GM13976 (cell line): Measurements from ENCODE around the gene ZDHHC3.
A peak's percentile ranks its signal among the peaks of the same experiment; 100 is the strongest.
"Not testable (repeated sequence)": the region's sequence is repeated elsewhere in the genome, so short reads cannot be mapped to it uniquely, and the experiment has no call there.

Experiments
- DNase-seq: peaks from one replicate; pipeline ENCODE4 v3.0.0; 2012; ENCODE audit warnings: low spot score
- CTCF ChIP-seq: IDR thresholded peaks from 2 replicates; pipeline ENCODE4 v1.5.1; 2012; ENCODE audit warnings: borderline replicate concordance, mild to moderate bottlenecking; ENCODE audit not compliant: insufficient read depth; ENCODE audit errors: extremely low read depth, missing control alignments, control extremely low read depth
- in situ Hi-C: fragments of 300-500 bp; cut with MboI; formaldehyde crosslinking; loops from one replicate; pipeline ENCODE4 v1.12.0; 2022; ENCODE audit warnings: low sequenced_read_pairs, mixed read lengths, inconsistent platforms; ENCODE audit not compliant: unreplicated experiment

ZDHHC3 gene

GRCh38 chr3:44954962-44955361, 21.0 kb downstream of the ZDHHC3 start:
- peak; percentile 60 for DNase-seq
- no peak for TF ChIP-seq CTCF
- in situ Hi-C loops: no loop called here

GRCh38 chr3:44954304-44954703, 21.7 kb downstream of the ZDHHC3 start:
- in situ Hi-C loops: no loop called here
- no peak for DNase-seq
- no peak for TF ChIP-seq CTCF

DNA sequence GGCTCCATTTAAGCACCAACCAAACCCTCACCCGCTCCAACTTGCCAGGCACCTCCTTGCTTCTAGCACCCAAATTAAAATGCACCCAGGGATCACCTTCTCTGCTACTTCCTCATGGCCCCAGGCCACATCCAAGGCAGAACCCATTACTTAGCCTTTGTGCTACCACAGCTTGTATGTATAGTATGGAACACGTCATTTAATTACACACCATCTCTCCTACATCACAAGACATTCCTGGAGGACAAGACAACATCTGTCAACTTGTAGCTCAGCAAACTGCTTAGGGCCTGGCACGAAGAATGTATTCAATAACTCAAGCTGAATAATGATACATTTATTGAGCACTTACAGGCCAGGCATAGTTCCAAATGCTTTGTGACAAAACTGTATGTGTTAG, 23.3 kb downstream of the ZDHHC3 start:
- no peak for TF ChIP-seq CTCF
- no peak for DNase-seq
- in situ Hi-C loops: no loop called here

DNA sequence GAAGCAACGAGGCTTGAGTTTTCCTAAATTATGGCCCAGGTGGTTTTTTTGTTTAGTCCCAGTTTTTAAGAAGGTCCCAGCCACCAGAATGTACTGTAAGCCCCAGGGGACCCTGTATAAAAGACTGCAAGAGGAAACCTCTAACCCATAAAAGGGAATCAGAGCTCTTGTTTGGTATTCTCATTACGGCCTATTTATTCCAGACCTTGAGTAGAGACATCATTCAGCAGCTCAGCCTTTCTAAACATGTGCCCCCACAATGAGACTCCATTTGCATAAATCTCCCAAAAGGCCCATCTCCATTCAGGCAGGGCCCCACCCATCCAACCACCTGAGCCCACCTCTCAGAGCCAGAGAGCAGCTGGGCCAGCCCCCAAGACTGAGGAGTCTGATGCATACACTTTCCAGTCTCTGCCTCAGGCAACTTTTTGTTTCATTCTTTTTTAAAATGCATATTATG, 25.7 kb downstream of the ZDHHC3 start:
- TF ChIP-seq CTCF: no peak
- in situ Hi-C loops: no loop called here
- no peak for DNase-seq

DNA sequence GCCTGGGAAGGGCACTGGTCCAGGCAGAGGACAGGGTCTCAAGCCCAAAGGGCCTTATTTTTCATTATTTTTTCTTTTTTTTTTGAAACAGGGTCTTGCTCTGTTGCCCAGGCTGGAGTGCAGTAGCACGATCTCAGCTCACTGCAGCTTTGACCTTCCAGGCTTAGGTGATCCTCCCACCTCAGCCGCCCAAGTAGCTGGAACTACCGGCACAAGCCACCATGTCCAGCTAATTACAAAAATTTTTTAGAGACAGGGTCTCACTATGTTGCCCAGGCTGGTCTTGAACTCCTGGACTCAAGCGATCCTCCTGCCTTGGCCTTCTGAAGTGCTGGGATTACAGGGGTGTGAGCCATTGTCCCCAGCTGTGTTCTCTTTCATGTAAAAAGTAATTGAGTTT, 26.2 kb downstream of the ZDHHC3 start:
- in situ Hi-C loops, DNase-seq: not testable (repeated sequence)

DNA sequence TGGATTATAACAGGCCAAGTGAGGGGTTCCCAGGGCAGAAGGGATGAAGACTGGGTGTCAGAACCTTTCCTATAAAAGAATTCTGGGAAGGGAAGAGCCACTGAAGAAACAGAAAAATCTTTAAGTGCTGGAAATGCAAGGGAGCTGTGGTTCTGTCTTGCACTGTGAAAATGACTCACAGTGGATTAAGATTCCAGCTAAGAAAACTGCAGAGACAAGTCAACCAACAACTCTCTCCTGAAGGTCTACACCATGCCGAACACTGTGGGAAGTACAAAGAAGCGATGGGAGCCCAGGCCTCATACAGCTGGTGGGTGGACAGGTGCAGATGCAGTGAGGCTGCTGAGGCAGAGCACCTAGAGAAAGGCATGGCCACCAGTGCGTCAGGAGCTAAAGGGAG, 27.7 kb downstream of the ZDHHC3 start:
- DNase-seq: no peak
- in situ Hi-C loops: no loop called here
- no peak for TF ChIP-seq CTCF

DNA sequence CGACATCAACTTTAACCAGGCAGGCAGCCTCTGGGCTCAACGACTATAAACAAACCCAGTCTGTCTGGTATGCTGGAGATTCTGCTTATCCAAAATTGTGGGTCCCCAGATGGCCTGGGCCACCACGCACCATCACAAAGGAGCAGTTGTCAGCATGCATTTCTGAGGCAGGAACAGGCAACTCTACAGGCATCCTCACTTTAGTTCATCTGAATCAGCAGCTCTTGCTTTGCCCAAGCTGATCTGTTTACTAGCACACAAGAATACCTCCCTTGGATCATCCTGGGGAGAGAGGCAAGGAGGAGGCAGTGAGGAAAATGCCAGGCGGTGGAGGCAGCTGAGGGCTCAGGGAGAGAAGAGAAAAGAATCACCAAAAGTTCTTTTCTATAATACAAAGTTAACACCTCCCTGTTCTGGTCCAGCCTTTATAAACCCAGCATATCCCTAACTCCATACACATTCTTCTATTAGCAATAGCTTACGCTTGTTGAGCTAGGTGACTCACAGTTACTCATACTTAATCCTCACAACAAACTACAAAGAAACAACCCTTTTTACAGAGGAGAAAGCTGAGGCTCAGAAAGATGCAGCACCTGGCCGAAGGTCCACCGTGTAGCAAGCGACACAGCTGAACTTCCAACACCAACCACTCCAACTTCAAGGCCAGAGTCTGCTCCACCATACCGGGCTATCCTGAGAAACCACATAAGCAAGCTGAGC, 33.6 kb downstream of the ZDHHC3 start:
- TF ChIP-seq CTCF: no peak
- in situ Hi-C loops: no loop called here
- DNase-seq: no peak
